ENCODE measurements around the gene GLRA3.

The GLRA3 gene

GRCh38 chr4:174681723-174682300, 147.2 kb downstream of the GLRA3 start:
- Histone ChIP-seq H3K4me1 (no peaks in the 10 kb centered on the region), H3K36me3 (no peaks in the 10 kb centered on the region), H3K27me3 (peaks cover 17% of the 10 kb centered on the region; the same call in 1 of the 2 replicates), H3K9me3 (no peaks in the 10 kb centered on the region), H3K4me3 (ENCODE audit: low read depth, low read length) (no peak overlapping the region)
- DNase-seq = no peak
- no peak for TF ChIP-seq CTCF (IDR thresholded peaks at IDR 0.05; ENCODE audit: low read depth, low read length)

GRCh38 chr4:174674305-174674840, 154.7 kb downstream of the GLRA3 start:
- Histone ChIP-seq H3K4me1 (no peaks in the 10 kb centered on the region), H3K27me3 (peaks cover 15% of the 10 kb centered on the region), H3K36me3 (no peaks in the 10 kb centered on the region), H3K9me3 (no peaks in the 10 kb centered on the region), H3K4me3 (ENCODE audit: low read depth, low read length) (no peak overlapping the region)
- no peak for DNase-seq
- TF ChIP-seq CTCF (IDR thresholded peaks at IDR 0.05; ENCODE audit: low read depth, low read length) = no peak

- H3K36me3 ChIP-seq = no peaks in the 10 kb centered on the region
- H3K4me3 ChIP-seq (ENCODE audit: low read depth, low read length) = no peak overlapping the region
- H3K27me3 ChIP-seq = peaks cover 15% of the 10 kb centered on the region
- no peaks in the 10 kb centered on the region for H3K9me3 ChIP-seq
- DNase-seq = no peak
- TF ChIP-seq CTCF (IDR thresholded peaks at IDR 0.05; ENCODE audit: low read depth, low read length) = no peak
- no peaks in the 10 kb centered on the region for H3K4me1 ChIP-seq
Measured at GRCh38 chr4:174673865-174674264, 155.2 kb downstream of the GLRA3 start.

- no peak for DNase-seq
- H3K4me3 ChIP-seq (ENCODE audit: low read depth, low read length) = no peak overlapping the region
- H3K4me1 ChIP-seq = no peaks in the 10 kb centered on the region
- TF ChIP-seq CTCF (IDR thresholded peaks at IDR 0.05; ENCODE audit: low read depth, low read length) = no peak
- no peaks in the 10 kb centered on the region for H3K36me3 ChIP-seq
- no peaks in the 10 kb centered on the region for H3K9me3 ChIP-seq
- peaks cover 23% of the 10 kb centered on the region for H3K27me3 ChIP-seq
Measured at GRCh38 chr4:174672276-174672675, 156.8 kb downstream of the GLRA3 start.

- no peaks in the 10 kb centered on the region for H3K4me1 ChIP-seq
- peaks cover 28% of the 10 kb centered on the region for H3K27me3 ChIP-seq
- DNase-seq = no peak
- no peak for TF ChIP-seq CTCF (IDR thresholded peaks at IDR 0.05; ENCODE audit: low read depth, low read length)
- H3K36me3 ChIP-seq = no peaks in the 10 kb centered on the region
- no peaks in the 10 kb centered on the region for H3K9me3 ChIP-seq
- no peak overlapping the region for H3K4me3 ChIP-seq (ENCODE audit: low read depth, low read length)
Measured at GRCh38 chr4:174669270-174669669, 159.8 kb downstream of the GLRA3 start.

- no peaks in the 10 kb centered on the region for H3K36me3 ChIP-seq
- no peak overlapping the region for H3K4me3 ChIP-seq (ENCODE audit: low read depth, low read length)
- DNase-seq = no peak
- H3K27me3 ChIP-seq = peaks cover 24% of the 10 kb centered on the region
- TF ChIP-seq CTCF (IDR thresholded peaks at IDR 0.05; ENCODE audit: low read depth, low read length) = no peak
- no peaks in the 10 kb centered on the region for H3K9me3 ChIP-seq
- no peaks in the 10 kb centered on the region for H3K4me1 ChIP-seq
Measured at GRCh38 chr4:174665799-174666198, 163.2 kb downstream of the GLRA3 start.
